IMR-90 (cell line): ENCODE measurements around the gene TMEM131L. TPM values are rescaled to one million over a fixed set of nuclear protein-coding genes. Genes with fewer than 3 reads are reported as not detected.

Experiments
- ATAC-seq: fragments of 200-7000 bp; cut with Tn5 transposase; 2 replicates; pipeline ENCODE4 v1.9.1; 2020; ENCODE audit warnings: low read depth, mild to moderate bottlenecking, moderate library complexity
- BruUV-seq: library from RNA; stranded (reverse); fragments of 400-500 nt; replicated peaks from 2 replicates; lab custom pipeline; 2021; lab: Mats Ljungman, UMichigan
- CTCF ChIA-PET: fragments of 300-600 bp; formaldehyde crosslinking; extraction: SDS; loops from one replicate; lab custom pipeline; 2021; ENCODE audit warnings: antibody characterized with exemption; lab: Yijun Ruan, JAX
- POLR2A ChIA-PET: fragments of 300-600 bp; sonication (Branson Sonifier 250); formaldehyde crosslinking; loops from one replicate; lab custom pipeline; 2022; ENCODE audit warnings: antibody characterized with exemption; ENCODE audit not compliant: unreplicated experiment; lab: Charles Lee
- DNase-seq: peaks from one replicate; pipeline ENCODE4 v3.0.0; 2013
- H2AFZ ChIP-seq: replicated peaks from 2 replicates; pipeline ENCODE3; 2013; ENCODE audit warnings: low read length, mild to moderate bottlenecking; ENCODE audit not compliant: poor library complexity
- H2AK5ac ChIP-seq: 2 replicates; pipeline ENCODE4 v1.6.1; 2013; ENCODE audit warnings: low read depth, low read length, inconsistent platforms
- H2AK9ac ChIP-seq: replicated peaks from 2 replicates; pipeline ENCODE3; 2013; ENCODE audit warnings: mild to moderate bottlenecking, low read depth, low read length, moderate library complexity; ENCODE audit not compliant: poor library complexity
- H2BK120ac ChIP-seq: 2 replicates; pipeline ENCODE4 v1.6.1; 2013; ENCODE audit warnings: low read depth, low read length, inconsistent platforms
- H2BK15ac ChIP-seq: 3 replicates; pipeline ENCODE4 v1.6.1; 2013; ENCODE audit warnings: low read depth, low read length, inconsistent platforms
- H2BK20ac ChIP-seq: 2 replicates; pipeline ENCODE4 v1.6.1; 2013; ENCODE audit warnings: low read depth, mild to moderate bottlenecking, inconsistent platforms, low read length, moderate library complexity
- H2BK5ac ChIP-seq: 2 replicates; pipeline ENCODE4 v1.6.1; 2013; ENCODE audit warnings: mild to moderate bottlenecking, low read depth, low read length, inconsistent platforms; ENCODE audit not compliant: poor library complexity, severe bottlenecking
- H3K14ac ChIP-seq: replicated peaks from 2 replicates; pipeline ENCODE4 v1.6.1; 2013; ENCODE audit warnings: low read depth, low read length, inconsistent platforms
- H3K18ac ChIP-seq: 2 replicates; pipeline ENCODE4 v1.6.1; 2013; ENCODE audit warnings: low read depth, low read length, control low read depth
- H3K23ac ChIP-seq: 2 replicates; pipeline ENCODE4 v1.6.1; 2013; ENCODE audit warnings: low read depth, low read length, inconsistent platforms
- H3K27ac ChIP-seq: 2 replicates; pipeline ENCODE4 v1.5.1; 2013; ENCODE audit warnings: mild to moderate bottlenecking, control low read depth, low read length; ENCODE audit not compliant: insufficient read depth
- H3K27me3 ChIP-seq: 2 replicates; pipeline ENCODE4 v1.6.1; 2013; ENCODE audit warnings: low read length; ENCODE audit not compliant: control insufficient read depth, insufficient read depth
- H3K36me3 ChIP-seq: 2 replicates; pipeline ENCODE4 v1.6.1; 2013; ENCODE audit warnings: low read length, mixed read lengths; ENCODE audit not compliant: control insufficient read depth, insufficient read depth
- H3K4ac ChIP-seq: 2 replicates; pipeline ENCODE4 v1.6.1; 2013; ENCODE audit warnings: low read depth, low read length, inconsistent platforms
- H3K4me1 ChIP-seq: 2 replicates; pipeline ENCODE4 v1.6.1; 2013; ENCODE audit warnings: low read length, mixed read lengths; ENCODE audit not compliant: control insufficient read depth, insufficient read depth
- H3K4me2 ChIP-seq: 2 replicates; pipeline ENCODE4 v1.6.1; 2013; ENCODE audit warnings: low read depth, mild to moderate bottlenecking, control low read depth, low read length, moderate library complexity
- H3K4me3 ChIP-seq: 2 replicates; pipeline ENCODE4 v1.5.1; 2013; ENCODE audit warnings: low read depth, mild to moderate bottlenecking, control low read depth, low read length, moderate library complexity; ENCODE audit not compliant: insufficient read depth
- H3K56ac ChIP-seq: 2 replicates; pipeline ENCODE4 v1.6.1; 2013; ENCODE audit warnings: low read length, inconsistent platforms; ENCODE audit not compliant: insufficient read depth; ENCODE audit errors: extremely low read depth
- H3K79me1 ChIP-seq, 2 experiments: 2 replicates each; pipeline ENCODE4 v1.6.1; 2013; ENCODE audit warnings: low read length in 2 of 2, inconsistent platforms in 1 of 2, low read depth in 1 of 2
- H3K9ac ChIP-seq: 2 replicates; pipeline ENCODE4 v1.6.1; 2013; ENCODE audit warnings: low read depth, low read length, control low read depth
- H3K9me1 ChIP-seq: 2 replicates; pipeline ENCODE4 v1.6.1; 2013; ENCODE audit warnings: low read length, inconsistent platforms; ENCODE audit not compliant: insufficient read depth
- H3K9me3 ChIP-seq: 2 replicates; pipeline ENCODE4 v1.6.1; 2013; ENCODE audit warnings: low read length; ENCODE audit not compliant: control insufficient read depth, insufficient read depth
- H4K20me1 ChIP-seq: 2 replicates; pipeline ENCODE4 v1.6.1; 2013; ENCODE audit warnings: low read length, inconsistent platforms; ENCODE audit not compliant: insufficient read depth
- H4K5ac ChIP-seq: 2 replicates; pipeline ENCODE4 v1.6.1; 2013; ENCODE audit warnings: mild to moderate bottlenecking, low read depth, low read length, control low read depth
- H4K8ac ChIP-seq, 2 experiments: 2 replicates each; pipeline ENCODE4 v1.6.1; 2013; ENCODE audit warnings: low read depth in 2 of 2, low read length in 2 of 2, control low read depth in 1 of 2, inconsistent platforms in 1 of 2
- H4K91ac ChIP-seq: 2 replicates; pipeline ENCODE4 v1.6.1; 2013; ENCODE audit warnings: low read depth, low read length, inconsistent platforms; ENCODE audit not compliant: insufficient read depth
- CEBPB ChIP-seq: IDR thresholded peaks from 2 replicates; pipeline ENCODE4 v1.6.1; 2012; ENCODE audit warnings: low read depth, low read length, improper control_type of control experiment
- CHD1 ChIP-seq: IDR thresholded peaks from 2 replicates; pipeline ENCODE4 v1.6.1; 2012; ENCODE audit warnings: low read depth, low read length, improper control_type of control experiment
- FOS ChIP-seq: fragments of 150-350 bp; IDR thresholded peaks from 2 replicates; pipeline ENCODE4 v1.6.1; 2016; ENCODE audit warnings: low read depth, low read length
- MAFK ChIP-seq: IDR thresholded peaks from 2 replicates; pipeline ENCODE4 v1.6.1; 2012; ENCODE audit warnings: low read depth, low read length, improper control_type of control experiment
- MAZ ChIP-seq: IDR thresholded peaks from 2 replicates; pipeline ENCODE4 v1.6.1; 2012; ENCODE audit warnings: low read depth, mild to moderate bottlenecking, low read length, improper control_type of control experiment, moderate library complexity, borderline replicate concordance
- MXI1 ChIP-seq: IDR thresholded peaks from 2 replicates; pipeline ENCODE4 v1.6.1; 2012; ENCODE audit warnings: low read depth, mild to moderate bottlenecking, low read length, moderate library complexity, borderline replicate concordance
- RCOR1 ChIP-seq: IDR thresholded peaks from 2 replicates; pipeline ENCODE4 v1.6.1; 2012; ENCODE audit warnings: mild to moderate bottlenecking, low read length, improper control_type of control experiment; ENCODE audit not compliant: insufficient replicate concordance
- USF2 ChIP-seq: fragments of 150-350 bp; IDR thresholded peaks from 2 replicates; pipeline ENCODE4 v1.6.1; 2017; ENCODE audit warnings: mild to moderate bottlenecking, antibody characterized with exemption, low read length, low read depth
- WGBS, 2 experiments: methylation state at CpG; one replicate each; pipeline versions ENCODE4 v1.1.5 to v1.1.7; 2013; ENCODE audit warnings: missing lambda C conversion rate in 2 of 2; ENCODE audit not compliant: insufficient read length in 1 of 2; ENCODE audit errors: extremely low coverage in 2 of 2; 5-methylcytosine and 5-hydroxymethylcytosine counted together
- dilution Hi-C: fragments of 300-500 bp; cut with HindIII; formaldehyde crosslinking; loops from one replicate; pipeline ENCODE4 v1.14.3; 2018; ENCODE audit warnings: low sequenced_read_pairs; ENCODE audit not compliant: unreplicated experiment
- in situ Hi-C: fragments of 300-500 bp; cut with MboI; formaldehyde crosslinking; loops from 3 replicates; pipeline ENCODE4 v1.14.3; 2019; ENCODE audit warnings: low sequenced_read_pairs, inconsistent platforms, mixed read lengths
- intact Hi-C: fragments of 100-400 bp; cut with micrococcal nuclease; formaldehyde crosslinking; loops from 2 replicates; pipeline ENCODE4 v1.10.0; 2022
- polyA plus RNA-seq, 3 experiments: library from polyadenylated mRNA; depleted of rRNA; stranded (reverse); fragments of >200 nt; gene quantifications; 2 replicates each; pipeline ENCODE4 v1.2.3, GENCODE V29; 2012; ENCODE audit warnings: low replicate concordance in 1 of 3
- total RNA-seq: library from RNA; depleted of rRNA; stranded (reverse); fragments of >200 nt; gene quantifications from 2 replicates; pipeline ENCODE4 v1.2.3, GENCODE V29; 2012

Gene TMEM131L
- total and polyA plus RNA-seq, 2 of the 4 experiments (the other 2 are of a cell fraction) = 8.4 to 23.8 TPM

GRCh38 chr4:153480704-153481103 is 14.5 kb downstream of the TMEM131L start:
- Histone ChIP-seq H3K27me3 (no peaks in the 10 kb centered on the region), H2BK20ac (no peak overlapping the region), H3K27ac (no peak overlapping the region), H3K79me1 (peaks cover 4 to 12% of the 10 kb centered on the region in 2 experiments; a peak in 1 of 4 replicates), H3K4me2 (no peak overlapping the region), H2AK5ac (no peak overlapping the region), H3K36me3 (peaks cover 3% of the 10 kb centered on the region; the same call in 1 of the 2 replicates), H2BK15ac (no peak overlapping the region), H3K56ac (no peak overlapping the region), H3K4me1 (peaks cover 2% of the 10 kb centered on the region), H3K4me3 (no peak overlapping the region), H3K9me1 (0 out of 2 replicates have a peak, but pooled peaks cover 2% of the 10 kb centered on the region), H4K91ac (no peak overlapping the region), H3K14ac (no peak overlapping the region), H3K4ac (no peak overlapping the region), H2AFZ (no peak overlapping the region), H4K5ac (no peak overlapping the region), H3K9me3 (no peaks in the 10 kb centered on the region), H3K18ac (no peak overlapping the region), H2BK5ac (no peak overlapping the region), H2AK9ac (no peak overlapping the region), H2BK120ac (no peak overlapping the region), H4K8ac (no peak overlapping the region), H4K20me1 (no peaks in the 10 kb centered on the region), H3K23ac (no peak overlapping the region), H3K9ac (no peak overlapping the region)
- TF ChIP-seq USF2 (no peak), CHD1 (no peak), MAZ (no peak), FOS (no peak), RCOR1 (no peak), CEBPB (no peak), MAFK (no peak), MXI1 (no peak)
- in situ Hi-C loops = no loop called here
- no TSS peak for BruUV-seq
- ATAC-seq (no peak), DNase-seq (no peak)
- 100% methylated on average over 1 of the region's 5 CpGs; no CpG with 5 or more reads in 1 of the 2 experiments for WGBS, 2 experiments
- POLR2A ChIA-PET = no interaction called here
- intact Hi-C loops = no loop called here
- dilution Hi-C loops = no loop called here
- CTCF ChIA-PET = no interaction called here
